AG04449 (cell line): ENCODE measurements around the gene OPRM1.

Experiments
- CTCF ChIA-PET: fragments of 350-600 bp; formaldehyde crosslinking; extraction: SDS; loops from one replicate; lab custom pipeline; 2021; ENCODE audit warnings: antibody characterized with exemption; lab: Yijun Ruan, JAX
- POLR2A ChIA-PET: fragments of 400-600, 350-600 bp; formaldehyde crosslinking; extraction: SDS; loops from one replicate; lab custom pipeline; 2020; ENCODE audit warnings: antibody characterized with exemption, inconsistent platforms; lab: Yijun Ruan, JAX
- DNase-seq: peaks from one replicate; pipeline ENCODE4 v3.0.0-alpha.2; 2010; ENCODE audit warnings: low read depth, low spot score
- H3K4me3 ChIP-seq: 2 replicates; pipeline ENCODE4 v1.5.1; 2011; ENCODE audit warnings: low read depth, mild to moderate bottlenecking, control low read depth, low read length
- CTCF ChIP-seq: IDR thresholded peaks from one replicate; pipeline ENCODE4 v1.5.1; 2011; ENCODE audit warnings: mild to moderate bottlenecking, moderate library complexity, low read length, control low read depth, inconsistent platforms; ENCODE audit not compliant: insufficient read depth; ENCODE audit errors: missing control alignments

OPRM1 gene

GRCh38 chr6:154002894-154003293, 36.1 kb upstream of the OPRM1 start:
- no peak for TF ChIP-seq CTCF
- POLR2A ChIA-PET: no interaction called here
- H3K4me3 ChIP-seq: no peak overlapping the region
- DNase-seq: no peak
- CTCF ChIA-PET: no interaction called here

- no peak for TF ChIP-seq CTCF
- ChIA-PET CTCF (no interaction called here), POLR2A (no interaction called here)
- H3K4me3 ChIP-seq: no peak overlapping the region
- no peak for DNase-seq
These were observed 28.7 kb upstream of the OPRM1 start for GRCh38 chr6:154010371-154010770.

GRCh38 chr6:154012852-154013251, 26.2 kb upstream of the OPRM1 start:
- DNase-seq: no peak
- CTCF ChIA-PET: no interaction called here
- no peak overlapping the region for H3K4me3 ChIP-seq
- POLR2A ChIA-PET: no interaction called here
- no peak for TF ChIP-seq CTCF

- no peak for DNase-seq
- CTCF ChIA-PET: no interaction called here
- no peak overlapping the region for H3K4me3 ChIP-seq
- no peak for TF ChIP-seq CTCF
- POLR2A ChIA-PET: no interaction called here
These were observed 21.3 kb upstream of the OPRM1 start for GRCh38 chr6:154017786-154018185.

- TF ChIP-seq CTCF: no peak
- H3K4me3 ChIP-seq: no peak overlapping the region
- ChIA-PET POLR2A (no interaction called here), CTCF (interaction anchor here (0.7 kb wide), 1 partner anchor 288 kb away, joined by 3 read pairs; no protein-coding TSS in a partner anchor)
- no peak for DNase-seq
These were observed 8.4 kb upstream of the OPRM1 start for GRCh38 chr6:154030646-154031045.

- ChIA-PET CTCF (interaction anchor here (0.6 kb wide), 1 partner anchor 810 kb away, joined by 3 read pairs; no protein-coding TSS in a partner anchor), POLR2A (no interaction called here)
- DNase-seq: no peak
- H3K4me3 ChIP-seq: no peak overlapping the region
- TF ChIP-seq CTCF: no peak
These were observed 2.0 kb downstream of the OPRM1 start for GRCh38 chr6:154041001-154041400.

- ChIA-PET POLR2A (no interaction called here), CTCF (no interaction called here)
- no peak for DNase-seq
- H3K4me3 ChIP-seq: no peak overlapping the region
- no peak for TF ChIP-seq CTCF
These were observed 14.1 kb downstream of the OPRM1 start for GRCh38 chr6:154053141-154053540.
